Uterus (tissue), 4 donors: Measurements from ENCODE around the gene HUNK. TPM values are rescaled to one million over a fixed set of nuclear protein-coding genes. Genes with fewer than 3 reads are reported as not detected.

Experiments used
- DNase-seq, 2 donors: peaks; one replicate each; pipeline ENCODE4 v3.0.0-alpha.2; 2019 to 2020
- H3K27ac ChIP-seq, 2 donors: fragments of 200-600 bp; sonication (generic); 1 replicate in 1 of 2; 2 replicates in 1 of 2; pipeline ENCODE4 v1.5.1; 2016 to 2018
- H3K27me3 ChIP-seq, 2 donors: fragments of 200-600 bp; sonication (generic); one replicate each; pipeline ENCODE4 v1.5.1; 2018 to 2019; ENCODE audit warnings: control low read depth in 1 of 2
- H3K36me3 ChIP-seq, 2 donors: fragments of 200-600 bp; sonication (generic); one replicate each; pipeline ENCODE4 v1.5.1; 2019; ENCODE audit warnings: control low read depth in 1 of 2
- H3K4me1 ChIP-seq, 2 donors: fragments of 200-600 bp; sonication (generic); one replicate each; pipeline ENCODE4 v1.5.1; 2018 to 2019; ENCODE audit warnings: control low read depth in 1 of 2
- H3K4me3 ChIP-seq, 2 donors: fragments of 200-600 bp; sonication (generic); 1 replicate in 1 of 2; 2 replicates in 1 of 2; pipeline ENCODE4 v1.5.1; 2018 to 2019; ENCODE audit warnings: mild to moderate bottlenecking in 1 of 2
- H3K9me3 ChIP-seq, 2 donors: fragments of 200-600 bp; sonication (generic); one replicate each; pipeline ENCODE4 v1.5.1; 2019; ENCODE audit warnings: control low read depth in 1 of 2
- CTCF ChIP-seq, 4 experiments: fragments of 200-600 bp in 2 of 4; fragments of 450-650 bp in 2 of 4; sonication (generic) in 2 of 4; IDR thresholded peaks; one replicate each; pipeline ENCODE4 v1.5.1; 2016 to 2019; ENCODE audit warnings: antibody characterized with exemption in 4 of 4, mild to moderate bottlenecking in 2 of 4, moderate library complexity in 1 of 4
- POLR2A ChIP-seq, 2 donors: fragments of 450-650 bp; IDR thresholded peaks; one replicate each; pipeline ENCODE4 v1.6.1; 2016; ENCODE audit warnings: antibody characterized with exemption in 2 of 2, mild to moderate bottlenecking in 1 of 2, moderate library complexity in 1 of 2
- intact Hi-C: fragments of 100-400 bp; cut with DNase I; formaldehyde crosslinking; loops from one replicate; pipeline ENCODE4 v1.15.1; 2023; ENCODE audit warnings: low total_unique reads
- total RNA-seq, 4 donors: library from RNA; depleted of rRNA in 3 of 4; stranded (reverse); fragments of >200 nt in 3 of 4; gene quantifications; one replicate each; pipeline versions ENCODE4 v1.1.0 to v1.2.4, GENCODE V29; 2014 to 2023
- donor health status: DM: yes; HTN: yes; CAD: no.

Gene HUNK
- total RNA-seq, 4 donors from 2014 or later, result 1.5 to 8.8 (median 4.6) TPM

- H3K9me3 ChIP-seq, result no peaks in the 10 kb centered on the region
- no peak overlapping the region for H3K27ac ChIP-seq
- H3K4me1 ChIP-seq, result no peaks in the 10 kb centered on the region
- no peaks in the 10 kb centered on the region for H3K27me3 ChIP-seq
- no peak overlapping the region for H3K4me3 ChIP-seq
- no peaks in the 10 kb centered on the region for H3K36me3 ChIP-seq
- DNase-seq, result no peak
- intact Hi-C loops, result no loop called here
- TF ChIP-seq POLR2A (IDR thresholded peaks at IDR 0.05), result no peak
- no peak for TF ChIP-seq CTCF (IDR thresholded peaks at IDR 0.05)
These were observed 75.9 kb downstream of the HUNK start for GRCh38 chr21:31948676-31949075.

- intact Hi-C loops, result no loop called here
- no peaks in the 10 kb centered on the region for H3K9me3 ChIP-seq
- H3K27me3 ChIP-seq, result no peaks in the 10 kb centered on the region
- TF ChIP-seq CTCF (IDR thresholded peaks at IDR 0.05) (no peak), POLR2A (IDR thresholded peaks at IDR 0.05) (no peak)
- no peaks in the 10 kb centered on the region for H3K4me1 ChIP-seq
- H3K4me3 ChIP-seq, result no peak overlapping the region
- H3K27ac ChIP-seq, result no peak overlapping the region
- H3K36me3 ChIP-seq, result no peaks in the 10 kb centered on the region
- DNase-seq, result no peak
These were observed 80.0 kb downstream of the HUNK start for GRCh38 chr21:31952828-31953227.

GRCh38 chr21:31957631-31958030 lies 84.8 kb downstream of the HUNK start:
- TF ChIP-seq POLR2A (IDR thresholded peaks at IDR 0.05) (no peak), CTCF (IDR thresholded peaks at IDR 0.05) (no peak)

GRCh38 chr21:31959881-31960280 lies 87.1 kb downstream of the HUNK start:
- no peak overlapping the region for H3K4me3 ChIP-seq
- no peaks in the 10 kb centered on the region for H3K36me3 ChIP-seq
- TF ChIP-seq POLR2A (IDR thresholded peaks at IDR 0.05) (no peak), CTCF (IDR thresholded peaks at IDR 0.05) (no peak)
- DNase-seq, result no peak
- H3K27me3 ChIP-seq, result no peaks in the 10 kb centered on the region
- no peak overlapping the region for H3K27ac ChIP-seq
- no peaks in the 10 kb centered on the region for H3K4me1 ChIP-seq
- intact Hi-C loops, result no loop called here
- H3K9me3 ChIP-seq, result no peaks in the 10 kb centered on the region

More at GRCh38 chr21:31957631-31958030, 84.8 kb downstream of the HUNK start:
- DNase-seq, result no peak
- Histone ChIP-seq H3K36me3 (no peaks in the 10 kb centered on the region), H3K9me3 (no peaks in the 10 kb centered on the region), H3K4me3 (no peak overlapping the region), H3K4me1 (no peaks in the 10 kb centered on the region), H3K27ac (no peak overlapping the region), H3K27me3 (no peaks in the 10 kb centered on the region)
- intact Hi-C loops, result no loop called here

- no peak for DNase-seq
- no peak overlapping the region for H3K4me3 ChIP-seq
- no peaks in the 10 kb centered on the region for H3K4me1 ChIP-seq
- TF ChIP-seq POLR2A (IDR thresholded peaks at IDR 0.05) (no peak), CTCF (IDR thresholded peaks at IDR 0.05) (no peak)
- no peak overlapping the region for H3K27ac ChIP-seq
- no peaks in the 10 kb centered on the region for H3K27me3 ChIP-seq
- intact Hi-C loops, result no loop called here
- H3K9me3 ChIP-seq, result no peaks in the 10 kb centered on the region
- no peaks in the 10 kb centered on the region for H3K36me3 ChIP-seq
These were observed 88.2 kb downstream of the HUNK start for GRCh38 chr21:31961027-31961426.
